Raji (cell line): ENCODE results near the gene ATF6.

Experiments used
- POLR2A ChIP-seq: IDR thresholded peaks from 2 replicates; pipeline ENCODE4 v1.6.1; 2011; ENCODE audit warnings: low read depth, low read length, control low read depth; ENCODE audit not compliant: insufficient read depth

The ATF6 gene

DNA sequence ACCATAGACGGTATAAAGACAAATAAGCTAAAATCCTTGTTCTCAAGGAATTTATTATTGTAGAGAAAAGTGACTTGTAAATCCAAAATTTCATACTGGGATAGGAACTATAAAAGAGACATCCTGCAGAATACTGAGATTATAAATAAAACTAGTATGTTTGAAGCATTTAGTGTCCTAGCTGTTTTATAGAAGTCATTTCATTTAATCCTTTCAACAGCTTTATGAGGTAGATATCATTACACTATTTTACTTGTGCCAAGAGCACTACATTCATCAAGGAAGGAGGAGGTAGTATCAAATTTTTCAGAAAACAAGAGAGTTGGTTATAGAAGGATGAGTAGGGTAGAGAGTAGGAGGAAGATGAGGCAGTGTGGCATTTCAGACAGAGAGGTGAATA is 119.6 kb downstream of the ATF6 start:
- no peak for TF ChIP-seq POLR2A

DNA sequence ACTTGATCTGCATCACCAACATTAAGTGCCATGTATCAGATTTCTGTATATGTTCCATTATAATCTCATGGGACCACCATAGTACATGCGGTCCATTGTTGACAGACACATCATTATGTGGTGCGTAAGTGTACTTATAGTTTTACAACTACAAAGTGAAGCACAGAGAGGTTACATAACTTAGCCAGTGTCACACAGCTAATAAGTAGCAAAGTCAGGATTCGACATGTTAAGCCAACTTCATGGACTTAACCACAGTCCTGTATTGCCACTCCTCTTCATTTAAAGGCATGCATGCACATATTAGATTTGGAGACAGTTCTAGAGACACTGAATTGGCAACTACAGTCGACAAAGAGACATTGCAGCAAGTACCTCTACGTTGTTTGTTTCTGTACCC is 120.5 kb downstream of the ATF6 start:
- no peak for TF ChIP-seq POLR2A

DNA sequence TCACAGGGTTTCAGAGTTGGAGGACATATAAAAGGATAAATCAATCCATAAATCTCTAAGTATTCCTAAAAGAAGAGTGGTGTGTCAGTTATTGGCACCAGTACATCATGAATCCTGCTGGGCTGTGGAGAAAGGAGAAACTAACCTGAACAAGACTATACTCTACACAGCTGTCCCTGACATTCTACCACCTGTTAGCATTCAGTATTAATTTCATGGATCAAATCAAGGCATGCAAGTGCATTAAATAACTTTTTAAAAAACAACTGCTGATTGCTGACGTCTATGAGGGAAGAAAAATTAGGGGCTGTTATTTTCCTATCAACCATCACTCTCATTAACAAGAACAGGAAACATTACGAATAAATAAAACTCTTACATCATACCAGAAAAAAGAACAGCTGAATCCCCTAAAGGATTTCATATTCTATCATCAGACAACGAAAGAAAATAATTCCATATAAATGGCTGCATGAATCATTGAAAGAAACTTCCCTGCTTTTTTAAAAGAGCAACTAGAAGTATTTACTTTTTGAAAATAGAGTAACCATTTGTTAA is 121.7 kb downstream of the ATF6 start:
- no peak for TF ChIP-seq POLR2A

DNA sequence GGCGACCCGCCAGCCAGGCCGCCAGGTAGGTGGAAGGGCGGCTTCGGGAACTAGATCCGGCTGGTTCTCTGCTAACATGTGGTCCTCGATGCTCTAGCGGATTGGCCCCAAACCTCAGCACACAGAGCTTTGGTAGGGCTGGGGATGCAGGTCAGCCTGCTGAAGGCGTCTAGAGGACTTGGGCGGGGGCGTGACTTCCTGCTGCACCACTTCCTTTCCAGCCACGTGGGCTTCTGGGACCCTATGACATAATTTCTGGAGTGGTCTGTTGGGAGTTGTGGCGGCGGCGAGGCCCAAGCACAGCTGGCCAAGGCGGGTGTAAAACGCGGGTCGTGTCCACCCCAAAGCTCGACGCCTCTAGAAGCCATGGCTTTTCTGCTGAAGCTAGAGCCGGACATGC is 124.5 kb downstream of the ATF6 start:
- no peak for TF ChIP-seq POLR2A

DNA sequence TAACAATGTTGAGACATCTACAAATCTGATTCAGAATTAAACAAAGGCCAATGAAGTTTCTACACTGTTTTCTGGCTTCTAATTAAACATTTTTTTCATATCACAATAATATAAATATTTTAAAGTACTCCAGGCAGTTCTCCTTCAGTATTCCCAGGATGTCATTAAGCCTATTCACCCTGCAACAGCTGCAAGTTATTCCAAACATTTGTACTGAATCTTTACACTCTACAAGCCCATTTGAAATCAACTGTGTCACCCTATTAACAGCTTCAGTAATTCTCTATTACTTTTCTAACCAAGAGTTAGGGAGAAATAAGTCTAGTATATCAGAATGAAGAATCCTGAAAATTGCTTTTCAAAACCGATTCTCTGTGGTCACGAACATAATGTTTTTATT is 133.0 kb downstream of the ATF6 start:
- TF ChIP-seq POLR2A: no peak

DNA sequence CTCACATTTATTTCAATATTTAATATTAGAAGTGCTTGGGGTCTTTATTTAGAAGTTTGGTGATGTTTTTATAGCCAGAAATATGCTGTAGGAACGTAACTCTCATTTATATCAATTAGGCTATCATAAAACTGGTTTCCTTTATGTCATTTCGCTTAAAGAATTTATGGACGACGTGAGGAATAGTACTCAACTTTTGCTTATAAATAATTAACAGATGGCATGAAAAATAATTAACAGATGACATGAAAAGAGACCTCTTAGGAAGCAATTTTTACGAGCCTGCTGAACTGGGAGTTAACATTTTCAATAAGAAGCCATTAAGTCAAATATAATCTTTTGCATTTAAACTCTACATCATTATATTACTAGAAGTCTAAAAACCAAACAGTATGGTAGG is 134.0 kb downstream of the ATF6 start:
- TF ChIP-seq POLR2A: no peak

DNA sequence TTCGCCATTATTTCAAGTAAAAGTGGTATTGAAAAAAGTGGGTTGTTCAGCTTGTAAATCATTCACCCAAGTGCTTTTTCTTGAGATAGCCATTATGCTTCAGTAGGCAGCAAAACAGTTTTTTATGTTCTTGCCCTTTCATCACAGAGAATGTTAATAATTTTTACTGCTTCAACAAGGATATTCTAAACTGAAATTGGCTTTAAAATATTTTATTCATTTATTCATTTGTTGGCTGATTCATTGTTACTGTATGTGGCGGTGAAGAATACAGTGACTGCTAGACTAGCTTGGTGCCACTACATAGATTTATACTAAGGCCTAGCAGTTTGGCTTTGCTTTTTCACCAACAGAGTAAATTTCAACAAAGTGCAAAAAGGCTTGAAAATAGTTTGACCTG is 136.1 kb downstream of the ATF6 start:
- no peak for TF ChIP-seq POLR2A

DNA sequence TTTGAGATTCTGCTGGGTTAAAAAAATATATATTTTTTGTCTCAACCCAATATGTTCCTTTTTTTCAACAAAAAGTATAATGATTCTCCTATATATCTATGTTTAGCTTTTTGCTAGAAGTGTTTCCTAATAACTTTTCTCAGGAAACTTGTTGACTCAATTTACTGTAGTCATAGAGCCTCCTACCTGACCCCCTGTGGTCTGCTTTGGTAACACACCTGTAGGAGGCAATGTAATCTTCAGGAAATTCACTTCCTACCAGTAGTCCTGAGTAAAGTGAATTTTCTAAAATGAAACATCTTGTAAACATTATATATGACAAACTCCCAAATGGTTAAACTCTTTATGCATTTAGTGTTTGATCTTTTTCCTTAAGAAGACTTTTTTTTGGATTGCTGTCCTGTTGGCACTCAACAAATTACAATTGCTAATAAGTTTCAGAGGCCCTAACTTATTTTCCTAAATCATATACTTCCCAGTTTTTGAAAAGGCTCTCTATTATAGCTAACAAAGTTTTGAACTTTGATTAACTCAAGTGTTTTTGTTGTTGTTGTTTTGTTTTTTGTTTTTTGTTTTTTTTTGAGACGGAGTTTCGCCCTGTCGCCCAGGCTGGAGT is 139.3 kb downstream of the ATF6 start:
- no peak for TF ChIP-seq POLR2A

DNA sequence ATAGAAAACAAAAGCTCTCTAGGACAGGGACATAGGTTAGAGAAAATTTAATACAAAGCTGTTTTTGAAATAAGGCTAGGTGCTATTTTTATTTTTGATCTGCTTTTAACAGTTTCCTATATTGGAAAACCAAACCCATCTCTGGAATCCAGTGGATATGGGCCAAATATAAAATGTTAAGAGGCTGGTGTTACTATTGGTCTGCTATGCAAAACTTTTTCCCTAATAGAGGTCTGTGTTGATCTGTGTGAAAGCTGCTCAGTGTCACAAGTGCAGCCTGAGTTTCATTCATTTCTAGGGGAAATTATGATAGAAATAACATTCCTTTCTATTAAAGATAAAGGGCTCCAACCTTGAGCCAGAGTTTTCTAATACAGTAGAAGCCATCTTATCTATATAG is 141.1 kb downstream of the ATF6 start:
- TF ChIP-seq POLR2A: no peak

DNA sequence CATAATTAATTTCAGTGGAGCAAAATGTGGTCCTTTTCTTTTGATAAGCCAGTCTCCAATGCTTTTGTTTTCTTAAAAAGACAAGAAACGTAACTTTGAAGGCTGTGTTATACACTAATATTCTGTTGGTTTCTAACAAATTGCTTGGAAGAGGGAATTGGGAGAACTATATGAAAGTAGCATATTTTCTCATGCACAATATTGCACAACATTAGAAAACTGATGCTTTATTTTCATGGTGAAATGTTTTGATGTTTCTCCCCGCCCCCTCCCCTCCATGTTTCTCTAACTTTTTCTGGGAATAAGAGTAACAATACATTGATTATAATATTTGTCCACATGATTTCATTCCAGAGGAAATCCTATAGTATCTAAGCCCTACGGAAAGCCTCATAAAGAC is 142.1 kb downstream of the ATF6 start:
- TF ChIP-seq POLR2A: no peak

DNA sequence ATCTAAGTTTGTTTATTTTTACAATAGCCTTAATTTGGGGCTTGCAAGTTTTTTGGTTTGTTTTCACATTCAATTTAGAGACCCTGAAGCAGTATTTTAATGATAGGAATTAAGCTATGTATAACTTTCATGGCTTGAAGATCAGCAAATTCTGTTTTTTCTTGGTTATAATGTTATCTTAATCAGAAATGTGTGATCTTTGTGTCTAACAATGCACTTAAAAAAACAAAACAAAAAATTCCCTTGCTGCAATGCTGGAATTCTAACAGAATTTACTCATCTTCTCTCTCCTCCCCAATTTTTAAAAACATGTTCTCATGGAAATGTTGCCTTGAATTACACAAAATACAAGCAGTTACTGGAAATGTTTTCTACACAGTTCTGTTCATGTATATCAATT is 144.5 kb downstream of the ATF6 start:
- no peak for TF ChIP-seq POLR2A

DNA sequence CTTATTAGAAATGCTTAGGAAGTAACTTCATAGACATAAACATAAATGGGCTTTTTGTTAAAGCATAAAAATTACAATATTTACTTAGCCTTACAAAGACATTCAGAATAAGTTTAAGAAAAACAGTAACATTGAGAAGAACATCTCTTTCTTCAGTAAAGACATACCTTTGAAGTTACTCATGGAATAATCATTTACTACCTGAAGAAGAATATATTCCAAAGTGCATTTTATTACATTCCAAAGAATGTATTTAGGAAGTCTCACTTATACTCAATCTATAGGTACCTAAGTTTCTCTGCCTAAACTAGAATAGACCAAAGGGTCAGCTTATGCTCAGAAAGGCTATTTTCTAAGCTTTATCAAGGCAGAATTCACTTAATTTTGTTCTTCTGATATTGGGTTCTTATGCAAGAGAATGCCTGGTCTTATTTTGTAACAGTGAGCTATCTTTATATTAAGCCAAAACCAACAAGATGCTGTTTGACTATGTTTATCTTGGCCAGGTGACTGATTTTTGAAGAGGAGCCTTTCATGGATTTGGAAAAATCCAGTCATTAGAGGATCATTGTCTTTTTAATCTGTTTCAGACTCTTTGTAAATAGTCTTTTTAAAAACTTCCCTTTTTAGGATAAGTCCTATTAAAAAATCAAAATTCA is 147.5 kb downstream of the ATF6 start:
- no peak for TF ChIP-seq POLR2A

DNA sequence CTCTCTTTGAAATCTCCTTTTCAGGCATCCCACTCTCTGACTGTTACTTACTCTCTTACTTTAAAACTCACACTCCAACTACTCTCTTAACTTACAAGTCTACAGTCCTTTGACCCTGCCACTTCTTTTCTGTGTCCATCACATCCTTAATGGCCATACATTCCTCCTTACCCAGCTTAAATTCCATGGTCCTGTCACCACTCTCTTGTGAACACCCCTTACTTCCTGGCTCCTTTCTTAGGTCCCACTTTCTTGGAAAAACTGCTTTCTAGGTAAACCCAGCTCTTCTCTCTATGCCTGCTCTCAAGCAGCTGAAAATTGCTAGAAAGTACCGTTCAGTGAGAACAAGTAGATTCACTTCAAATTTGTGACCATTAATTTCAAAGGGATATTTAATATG is 148.5 kb downstream of the ATF6 start:
- TF ChIP-seq POLR2A: no peak

DNA sequence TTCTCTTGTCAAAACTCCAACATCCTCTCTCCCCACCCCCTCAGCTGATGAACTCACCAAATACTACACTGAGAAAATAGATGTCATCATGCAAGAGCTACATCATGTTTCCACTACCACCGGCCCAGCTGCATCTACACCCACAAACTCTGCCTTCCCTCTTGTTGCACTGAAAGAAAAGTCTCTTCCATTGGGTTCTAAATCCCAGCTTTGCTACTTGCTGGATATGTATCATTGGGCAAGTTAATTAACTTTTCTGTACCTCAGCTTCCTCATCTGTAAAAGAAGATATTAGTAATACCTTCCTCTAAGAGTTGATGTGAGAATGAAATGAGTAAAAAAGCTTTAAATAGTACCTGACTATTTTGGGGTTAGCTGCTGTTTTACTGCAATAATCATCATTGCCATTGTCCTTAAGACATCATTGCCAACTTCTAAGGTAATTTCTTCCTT is 149.0 kb downstream of the ATF6 start:
- TF ChIP-seq POLR2A: no peak

DNA sequence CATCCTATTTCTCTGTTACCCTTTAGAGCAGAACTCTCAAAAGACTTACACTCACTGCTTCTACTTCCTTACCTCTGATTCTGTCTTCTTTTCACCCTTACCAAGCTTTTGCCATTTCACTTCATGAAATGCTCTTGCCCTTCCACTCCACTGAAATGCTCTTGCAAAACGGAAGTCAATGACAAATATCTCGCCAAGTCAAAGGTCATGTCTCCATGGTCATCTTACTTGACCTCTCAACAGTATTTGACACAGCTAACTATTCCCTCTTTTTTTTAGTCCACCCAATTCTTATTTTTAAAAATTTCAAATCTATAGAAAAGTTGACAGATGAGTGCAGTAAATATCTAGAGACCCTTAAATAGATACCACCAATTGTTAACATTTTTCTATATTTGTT is 149.9 kb downstream of the ATF6 start:
- TF ChIP-seq POLR2A: no peak

DNA sequence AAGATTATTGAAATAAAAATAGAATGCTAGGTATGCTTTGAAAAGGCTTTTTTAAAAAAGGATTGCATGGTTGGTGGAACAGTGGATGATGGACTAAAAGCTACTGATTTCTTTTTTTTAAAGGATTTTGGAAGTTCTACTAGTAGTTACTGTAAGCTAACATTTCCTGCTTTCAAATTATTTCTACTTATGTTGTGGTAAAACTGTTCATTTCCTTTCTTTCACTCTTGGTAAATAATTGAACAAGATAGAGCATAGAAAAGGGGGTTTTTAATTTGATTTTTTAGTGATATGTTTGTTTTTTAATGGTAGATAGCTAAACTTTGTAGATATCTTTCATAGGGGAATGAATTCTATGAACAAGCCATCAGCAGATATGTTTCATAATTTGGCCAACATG is 153.1 kb downstream of the ATF6 start:
- TF ChIP-seq POLR2A: no peak

DNA sequence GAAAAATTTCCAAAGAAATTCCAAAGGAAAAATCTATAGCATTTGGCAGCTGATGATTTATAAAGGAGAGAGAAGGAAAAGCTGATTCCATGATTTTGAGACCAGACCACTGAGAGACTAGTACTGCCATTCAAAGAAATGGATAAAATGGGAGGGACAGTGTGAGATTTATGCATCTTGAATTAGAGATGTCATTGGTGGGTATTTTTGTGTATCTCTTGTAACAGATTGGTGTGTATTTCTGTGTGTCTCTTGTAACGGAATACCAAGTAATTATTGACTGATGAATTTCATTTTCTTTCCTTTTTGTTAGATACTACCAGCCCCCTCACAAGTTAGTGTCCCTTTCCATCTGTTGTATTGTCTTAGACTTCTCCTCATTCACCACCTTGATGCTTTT is 155.4 kb downstream of the ATF6 start:
- TF ChIP-seq POLR2A: no peak
